ENCODE data around the gene ERICH6.

DNA sequence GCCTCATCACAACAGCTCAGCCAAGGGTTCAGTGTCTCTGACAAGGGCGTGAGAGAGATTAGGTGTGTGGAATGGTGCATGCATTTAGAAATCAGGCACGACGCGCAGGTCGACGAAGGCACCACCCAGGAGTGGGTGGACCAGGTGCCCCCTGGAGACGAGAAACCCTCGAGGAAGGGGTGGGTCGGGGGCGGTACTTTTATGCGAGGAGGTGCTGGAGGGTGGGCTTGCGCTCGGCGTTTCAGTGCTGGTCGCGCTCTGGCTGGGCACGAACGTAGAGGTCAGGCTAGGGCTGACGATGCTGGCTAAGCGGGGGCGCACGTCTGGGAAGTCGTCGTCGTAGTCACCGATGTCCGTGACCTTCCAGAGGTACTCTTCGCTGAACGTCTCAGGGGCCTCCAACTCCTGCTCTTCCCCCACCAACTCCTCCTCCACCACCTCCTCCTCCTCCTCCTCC is 393 bp downstream of the ERICH6 start:
- TF ChIP-seq, protein P1, sequence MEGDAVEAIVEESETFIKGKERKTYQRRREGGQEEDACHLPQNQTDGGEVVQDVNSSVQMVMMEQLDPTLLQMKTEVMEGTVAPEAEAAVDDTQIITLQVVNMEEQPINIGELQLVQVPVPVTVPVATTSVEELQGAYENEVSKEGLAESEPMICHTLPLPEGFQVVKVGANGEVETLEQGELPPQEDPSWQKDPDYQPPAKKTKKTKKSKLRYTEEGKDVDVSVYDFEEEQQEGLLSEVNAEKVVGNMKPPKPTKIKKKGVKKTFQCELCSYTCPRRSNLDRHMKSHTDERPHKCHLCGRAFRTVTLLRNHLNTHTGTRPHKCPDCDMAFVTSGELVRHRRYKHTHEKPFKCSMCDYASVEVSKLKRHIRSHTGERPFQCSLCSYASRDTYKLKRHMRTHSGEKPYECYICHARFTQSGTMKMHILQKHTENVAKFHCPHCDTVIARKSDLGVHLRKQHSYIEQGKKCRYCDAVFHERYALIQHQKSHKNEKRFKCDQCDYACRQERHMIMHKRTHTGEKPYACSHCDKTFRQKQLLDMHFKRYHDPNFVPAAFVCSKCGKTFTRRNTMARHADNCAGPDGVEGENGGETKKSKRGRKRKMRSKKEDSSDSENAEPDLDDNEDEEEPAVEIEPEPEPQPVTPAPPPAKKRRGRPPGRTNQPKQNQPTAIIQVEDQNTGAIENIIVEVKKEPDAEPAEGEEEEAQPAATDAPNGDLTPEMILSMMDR (IDR thresholded peaks at IDR 0.05): no peak
- no peak for TF ChIP-seq POLR2A (IDR thresholded peaks at IDR 0.05)
